CD4-positive, alpha-beta T cell treated with Interleukin-15 for 4 hours (primary cell): ENCODE measurements around the gene DOLPP1.
"Not testable (repeated sequence)": the region's sequence is repeated elsewhere in the genome, so short reads cannot be mapped to it uniquely, and the experiment has no call there.

Experiments used
- DNase-seq: peaks from one replicate; pipeline ENCODE4 v3.0.0-alpha.2; 2020; ENCODE audit warnings: low spot score

The DOLPP1 gene

GRCh38 chr9:129080601-129081387, at the start of gene DOLPP1:
TSS of gene DOLPP1 (plus strand) at chr9:129081111. CDS start at chr9:129081132, 21 bp downstream.
- DNase-seq: peak; percentile 99

DNA sequence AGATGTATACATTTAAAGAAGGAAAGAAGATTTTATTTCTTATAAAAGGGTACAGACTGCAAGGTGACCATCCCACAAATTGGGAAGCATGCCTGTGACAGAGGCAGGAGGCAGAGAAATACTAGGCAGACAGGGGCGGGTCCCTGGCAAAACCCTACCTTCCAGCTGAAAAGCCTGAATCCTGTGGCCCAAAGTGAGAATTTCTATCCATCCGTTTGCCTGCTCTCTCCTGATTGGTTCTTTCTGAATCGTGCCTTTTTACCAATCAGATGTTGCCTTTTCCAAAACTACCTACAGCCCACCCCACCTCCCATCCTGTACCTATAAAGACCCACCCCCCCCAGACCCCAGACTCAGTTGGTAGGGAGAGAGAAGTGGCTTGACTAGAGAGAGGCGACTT, 49.4 kb upstream of the DOLPP1 start:
- no peak for DNase-seq

- no peak for DNase-seq
Observed at GRCh38 chr9:129032541-129033159, 48.3 kb upstream of the DOLPP1 start.

GRCh38 chr9:129033216-129033615, 47.7 kb upstream of the DOLPP1 start:
- DNase-seq: no peak

GRCh38 chr9:129035838-129036237, 45.1 kb upstream of the DOLPP1 start:
- not testable (repeated sequence) for DNase-seq

- DNase-seq: peak; percentile 97
Observed at GRCh38 chr9:129036241-129036922, 44.5 kb upstream of the DOLPP1 start, which contains the start of gene MIGA2. TSS of gene MIGA2 (plus strand) at chr9:129036626. CDS start at chr9:129040595, 3,969 bp downstream.

GRCh38 chr9:129036923-129037766, 43.8 kb upstream of the DOLPP1 start:
- DNase-seq: no peak

DNA sequence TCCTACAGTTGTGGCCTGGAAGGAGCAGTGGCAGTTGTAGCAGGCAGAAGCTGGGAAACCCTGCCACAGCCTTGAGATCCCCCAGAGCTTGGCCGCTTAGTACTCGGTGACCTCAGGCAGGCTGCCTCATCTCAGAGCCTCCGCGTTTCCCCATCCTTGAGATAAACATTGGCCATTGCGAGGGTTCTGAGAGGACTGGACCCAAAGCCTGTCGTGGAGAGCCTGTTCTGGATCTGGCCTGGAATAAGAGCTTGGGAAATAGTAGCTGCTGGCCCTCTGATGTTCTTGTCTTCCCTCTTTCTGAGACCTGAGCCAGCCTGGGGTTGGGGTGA, 43.2 kb upstream of the DOLPP1 start:
- no peak for DNase-seq

DNA sequence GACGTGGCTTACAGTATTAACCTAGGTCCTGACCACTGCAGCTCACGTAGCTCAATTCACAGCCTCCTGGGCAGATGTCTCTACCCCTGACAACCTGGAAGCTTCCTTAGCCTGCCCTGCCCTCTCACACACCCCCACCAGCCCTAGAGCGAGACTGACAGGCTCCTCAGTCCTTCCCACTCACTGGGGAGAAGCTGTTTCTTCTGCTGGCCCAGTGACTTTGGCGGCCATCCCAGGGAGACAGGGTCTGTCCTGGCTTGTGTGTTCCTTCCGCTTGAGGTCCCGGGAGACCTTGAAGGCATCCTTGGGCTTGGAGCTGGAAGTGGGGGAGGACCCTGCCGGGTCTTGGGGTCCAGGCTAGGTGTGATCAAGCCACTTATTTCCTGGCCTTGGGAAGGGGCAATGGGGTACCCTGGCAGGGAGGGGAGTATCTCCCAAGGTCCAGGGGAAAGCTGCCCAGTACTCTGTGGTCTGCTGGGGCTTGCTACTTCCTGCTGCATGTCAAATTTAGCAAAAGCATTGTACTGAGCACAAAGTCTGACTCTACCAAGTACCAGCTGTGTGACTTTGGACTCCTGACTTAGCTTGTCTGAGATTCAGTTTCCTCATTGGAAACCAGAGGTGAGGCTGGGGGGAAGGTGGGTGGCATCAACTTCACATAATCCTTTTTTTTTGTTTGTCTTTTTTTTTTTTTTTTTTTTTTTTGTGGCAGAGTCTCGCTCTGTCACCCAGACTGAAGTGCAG, 42.6 kb upstream of the DOLPP1 start:
- no peak for DNase-seq

- no peak for DNase-seq
Observed at GRCh38 chr9:129040113-129040643, 40.7 kb upstream of the DOLPP1 start.

- no peak for DNase-seq
Observed at GRCh38 chr9:129042016-129042415, 38.9 kb upstream of the DOLPP1 start.

DNA sequence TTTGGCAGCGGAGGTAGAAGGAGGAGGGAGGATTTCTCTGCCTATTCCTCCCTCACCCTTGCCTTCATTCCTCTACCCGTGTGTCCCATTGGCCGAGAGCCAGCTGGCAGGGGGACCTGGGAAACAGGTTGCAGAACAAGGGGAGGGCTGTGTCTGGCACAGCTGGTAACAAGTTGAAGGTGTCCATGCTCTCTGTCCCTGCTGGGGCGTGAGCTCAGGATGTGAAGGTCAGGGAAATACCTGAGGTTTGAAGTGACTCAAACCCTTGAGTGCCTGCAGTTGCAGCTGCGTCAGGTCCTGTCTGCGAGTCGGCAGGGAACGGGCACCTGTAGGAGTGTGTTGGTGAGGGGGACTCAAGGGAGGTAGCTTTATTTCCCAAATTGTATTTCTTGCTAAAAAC, 28.3 kb upstream of the DOLPP1 start:
- DNase-seq: no peak

DNA sequence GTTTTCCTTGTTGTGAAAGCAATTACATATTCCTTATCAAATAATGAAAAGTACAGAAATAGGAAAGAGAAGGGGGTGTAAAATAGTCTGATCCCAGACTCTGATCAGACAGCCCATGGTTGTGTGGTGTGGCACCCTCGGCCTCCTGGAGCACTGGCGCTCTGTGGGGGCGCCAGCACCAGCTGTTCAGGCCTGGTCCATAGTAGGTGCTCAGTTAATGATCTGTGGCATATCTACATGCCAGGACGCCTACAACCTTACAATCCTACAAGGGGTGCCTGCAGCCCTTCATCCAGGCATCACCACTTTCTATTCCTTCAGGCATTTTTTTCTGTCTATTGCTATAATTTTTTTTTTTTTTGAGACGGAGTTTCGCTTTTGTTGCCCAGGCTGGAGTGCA, 27.9 kb upstream of the DOLPP1 start:
- DNase-seq: no peak

GRCh38 chr9:129054163-129054851, 26.6 kb upstream of the DOLPP1 start:
- DNase-seq: no peak

DNA sequence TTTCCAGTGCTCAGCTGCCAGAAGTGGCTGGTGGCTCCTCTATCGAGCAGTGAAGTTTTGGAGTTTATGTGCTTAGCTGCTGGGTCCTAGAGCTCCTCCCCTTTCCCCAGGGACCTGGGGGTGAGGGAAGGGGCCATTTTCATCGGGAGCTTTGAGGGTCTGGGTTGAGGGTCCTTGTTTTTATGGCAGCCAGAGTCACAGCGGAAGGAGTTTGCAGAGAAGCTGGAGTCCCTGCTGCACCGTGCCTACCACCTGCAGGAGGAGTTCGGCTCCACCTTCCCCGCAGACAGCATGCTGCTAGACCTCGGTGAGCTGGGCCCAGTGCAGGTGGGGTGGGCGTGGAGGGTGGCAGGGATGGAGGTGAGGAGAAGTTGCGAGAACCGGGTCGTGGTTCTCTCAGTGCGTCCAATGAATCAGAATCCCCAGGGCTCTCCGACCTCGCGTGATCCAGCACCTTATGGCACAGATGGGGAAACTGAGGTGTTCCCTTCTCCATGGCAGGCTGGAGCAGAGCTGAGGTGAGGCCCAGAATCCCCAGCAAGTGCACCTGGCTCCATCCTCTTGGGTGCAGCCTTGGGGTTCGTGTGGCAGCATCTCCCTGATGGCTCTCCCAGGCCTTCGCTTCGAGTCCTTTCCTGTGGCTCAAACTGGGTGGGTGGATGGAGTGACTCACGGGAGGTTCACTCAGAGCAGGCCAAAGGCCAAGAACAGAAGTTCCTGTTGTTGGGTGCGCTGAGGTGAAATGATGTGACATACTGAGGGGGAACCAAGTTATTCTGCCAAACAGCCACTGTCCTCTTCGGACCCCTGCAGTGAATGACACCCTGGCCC, 21.7 kb upstream of the DOLPP1 start:
- no peak for DNase-seq

- no peak for DNase-seq
Observed at GRCh38 chr9:129059796-129060785, 20.8 kb upstream of the DOLPP1 start.

DNA sequence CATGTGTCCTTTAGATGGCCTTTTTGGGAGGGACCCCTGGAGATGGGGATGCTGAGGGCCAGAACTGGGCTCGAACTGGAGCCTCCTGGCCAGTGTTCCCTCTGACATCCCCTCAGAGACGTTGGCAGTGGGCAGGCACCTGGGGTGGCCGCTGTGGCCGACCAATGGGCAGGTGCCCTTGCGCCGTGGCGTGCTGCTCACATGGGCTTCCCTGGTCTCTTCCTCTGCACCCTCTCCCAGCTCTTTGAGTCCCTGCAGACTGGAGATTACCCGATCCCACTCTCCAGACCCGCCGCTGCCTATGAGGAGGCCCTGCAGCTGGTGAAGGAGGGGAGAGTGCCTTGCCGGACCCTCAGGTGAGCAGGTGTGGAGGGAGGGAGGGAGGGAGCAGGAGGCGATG, 19.9 kb upstream of the DOLPP1 start:
- DNase-seq: no peak

GRCh38 chr9:129063061-129063460, 17.9 kb upstream of the DOLPP1 start:
- DNase-seq: no peak
